NT2/D1 (cell line): Measurements from ENCODE around the gene TENM4.

Experiments
- SUZ12 ChIP-seq: IDR thresholded peaks from 2 replicates; pipeline ENCODE4 v1.6.1; 2011; ENCODE audit not compliant: insufficient read length, insufficient read depth; ENCODE audit errors: extremely low read depth
- YY1 ChIP-seq: IDR thresholded peaks from 2 replicates; pipeline ENCODE4 v1.6.1; 2011; ENCODE audit not compliant: insufficient read length, insufficient read depth
- ZNF274 ChIP-seq: IDR thresholded peaks from 2 replicates; pipeline ENCODE4 v1.6.1; 2011; ENCODE audit warnings: mild to moderate bottlenecking, low read depth, low read length

DNA sequence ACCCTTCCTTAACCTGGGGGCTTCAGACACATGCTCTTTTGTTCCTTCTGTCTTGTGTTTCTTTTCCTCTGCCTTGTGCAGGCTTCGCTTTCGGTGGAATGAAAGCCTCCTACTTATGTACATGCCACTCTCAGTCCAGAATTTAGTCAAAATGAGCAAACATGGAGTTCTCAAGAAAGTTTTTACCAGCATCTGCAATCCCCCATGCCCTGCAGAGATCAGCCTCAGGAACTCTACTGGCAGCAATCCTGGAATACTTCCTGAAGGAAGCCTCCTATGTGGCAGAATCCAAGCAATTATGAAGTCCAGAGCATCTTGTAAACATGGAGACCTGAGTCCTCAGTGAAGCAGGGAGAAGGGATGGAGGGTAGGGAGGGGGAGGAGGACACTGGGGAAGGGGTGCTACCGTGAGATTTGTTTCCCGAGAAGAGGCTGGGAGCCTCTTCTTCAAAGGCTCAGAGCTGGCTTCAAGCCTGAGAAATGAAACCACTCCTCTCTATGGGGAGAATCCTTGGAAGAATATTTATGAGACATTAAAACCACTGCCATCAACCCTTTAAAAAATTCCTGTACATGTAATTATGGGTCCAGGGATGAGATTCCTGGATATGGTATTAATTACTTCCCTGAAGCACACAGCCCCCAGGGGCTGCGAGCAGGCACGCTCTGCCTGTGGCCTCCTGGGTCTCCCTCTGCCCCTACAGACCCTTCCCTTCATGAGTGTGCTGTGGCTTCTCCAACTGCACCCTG lies 58.4 kb downstream of the TENM4 start:
- TF ChIP-seq YY1 (no peak), ZNF274 (no peak), SUZ12 (no peak)
